Right ventricle myocardium inferior (tissue), 1 donor: ENCODE results near the gene RCAN2. TPM values are rescaled to one million over a fixed set of nuclear protein-coding genes. Genes with fewer than 3 reads are reported as not detected.

Experiments
- ATAC-seq: fragments of 200-7000 bp; cut with Tn5 transposase; one replicate; pipeline ENCODE4 v1.9.1; 2020; ENCODE audit warnings: mild to moderate bottlenecking, moderate library complexity
- DNase-seq: peaks from one replicate; pipeline ENCODE4 v3.0.0; 2021; ENCODE audit errors: missing footprints
- intact Hi-C: fragments of 100-400 bp; cut with DNase I; formaldehyde crosslinking; loops from one replicate; pipeline ENCODE4 v1.11.0; 2022
- long read RNA-seq: library from polyadenylated mRNA; unstranded; transcript quantifications from one replicate; pipeline ENCODE4 v2.0.0, GENCODE V29; 2021
- total RNA-seq: library from RNA; stranded (reverse); fragmentation: NEBNext Ultra II Directional; extraction: Animal tissue kit (Norgen Biotek cat#: 25700); gene quantifications from one replicate; pipeline ENCODE4 v1.2.1, GENCODE V29; 2021
- donor health status: DM: no; HTN: yes; CAD: no; lungs with severe emphysema.

Gene RCAN2
- total RNA-seq = 273 TPM
- long read RNA-seq, partial matches to known transcripts = 65 of 77 reads
- long read RNA-seq, other reads (novel, unspliced or antisense) = 12 of 77 reads

- ATAC-seq (peak; percentile 90), DNase-seq (peak; percentile 84)
- intact Hi-C loops = loop anchor here (1.0 to 5.0 kb wide), 4 partner anchors 16 to 136 kb away; no protein-coding TSS in a partner anchor
Observed at GRCh38 chr6:46491201-46491627, at the start of gene RCAN2. TSS of gene RCAN2 (minus strand) at chr6:46491449.

- DNase-seq = no peak
- no peak for ATAC-seq
- intact Hi-C loops = no loop called here
Observed at GRCh38 chr6:46539866-46540265, 48.6 kb upstream of the RCAN2 start.

- ATAC-seq (no peak), DNase-seq (no peak)
- intact Hi-C loops = no loop called here
Observed at GRCh38 chr6:46538800-46539480, 47.7 kb upstream of the RCAN2 start.

- DNase-seq = no peak
- intact Hi-C loops = no loop called here
- no peak for ATAC-seq
Observed at GRCh38 chr6:46530896-46531295, 39.6 kb upstream of the RCAN2 start.

- intact Hi-C loops = no loop called here
- ATAC-seq (no peak), DNase-seq (no peak)
Observed at GRCh38 chr6:46528961-46529750, 37.9 kb upstream of the RCAN2 start.

- DNase-seq (no peak), ATAC-seq (no peak)
- intact Hi-C loops = no loop called here
Observed at GRCh38 chr6:46526607-46527006, 35.4 kb upstream of the RCAN2 start.

- ATAC-seq (no peak), DNase-seq (no peak)
- intact Hi-C loops = no loop called here
Observed at GRCh38 chr6:46525583-46525982, 34.3 kb upstream of the RCAN2 start.

- ATAC-seq (no peak), DNase-seq (no peak)
- intact Hi-C loops = loop anchor here (5.0 kb wide), 1 partner anchor 61 kb away; no protein-coding TSS in a partner anchor
Observed at GRCh38 chr6:46521464-46521971, 30.3 kb upstream of the RCAN2 start.

GRCh38 chr6:46517202-46517601, 26.0 kb upstream of the RCAN2 start:
- intact Hi-C loops = no loop called here
- DNase-seq (no peak), ATAC-seq (no peak)

- no peak for DNase-seq
- intact Hi-C loops = no loop called here
- peak; percentile 58 for ATAC-seq
Observed at GRCh38 chr6:46513533-46513932, 22.3 kb upstream of the RCAN2 start.

- ATAC-seq = peak; percentile 45
- intact Hi-C loops = no loop called here
- DNase-seq = no peak
Observed at GRCh38 chr6:46511320-46511719, 20.1 kb upstream of the RCAN2 start.

GRCh38 chr6:46510651-46511050, 19.4 kb upstream of the RCAN2 start:
- intact Hi-C loops = no loop called here
- DNase-seq (no peak), ATAC-seq (peak; percentile 43)

GRCh38 chr6:46509981-46510510, 18.8 kb upstream of the RCAN2 start:
- DNase-seq (no peak), ATAC-seq (no peak)
- intact Hi-C loops = loop anchor here (5.0 kb wide), 2 partner anchors 73 to 102 kb away; no protein-coding TSS in a partner anchor

GRCh38 chr6:46509063-46509462, 17.8 kb upstream of the RCAN2 start:
- intact Hi-C loops = loop anchor here (5.0 kb wide), 2 partner anchors 72 to 103 kb away; no protein-coding TSS in a partner anchor
- no peak for DNase-seq
- ATAC-seq = peak; percentile 48

- DNase-seq (no peak), ATAC-seq (no peak)
- intact Hi-C loops = loop anchor here (2.0 to 5.0 kb wide), 3 partner anchors 17 to 105 kb away; partner anchors contain the start of gene RCAN2
Observed at GRCh38 chr6:46507426-46507825, 16.2 kb upstream of the RCAN2 start.

- no peak for DNase-seq
- intact Hi-C loops = loop anchor here (2.0 to 5.0 kb wide), 3 partner anchors 15 to 106 kb away; partner anchors contain the start of gene RCAN2
- peak; percentile 88 for ATAC-seq
Observed at GRCh38 chr6:46505693-46506512, 14.7 kb upstream of the RCAN2 start.

- intact Hi-C loops = no loop called here
- DNase-seq (no peak), ATAC-seq (no peak)
Observed at GRCh38 chr6:46504242-46504641, 13.0 kb upstream of the RCAN2 start.

- no peak for ATAC-seq
- intact Hi-C loops = no loop called here
- DNase-seq = no peak
Observed at GRCh38 chr6:46502486-46503119, 11.4 kb upstream of the RCAN2 start.
